ENCODE measurements around the gene NOXO1.

- TF ChIP-seq ZNF274 (IDR thresholded peaks at IDR 0.05; ENCODE audit: low read depth, low read length) (no peak), SUZ12 (IDR thresholded peaks at IDR 0.05; ENCODE audit: extremely low read depth, insufficient read depth, insufficient read length) (no peak)
Observed at GRCh38 chr16:2026461-2027023, 45.3 kb upstream of the NOXO1 start, which contains the start of gene NHERF2.

Measured in NT2/D1 (cell line).